GM10847 (cell line): ENCODE data around the gene IRX5.

Experiments used
- POLR2A ChIP-seq: IDR thresholded peaks from 2 replicates; pipeline ENCODE4 v1.6.1; 2011; ENCODE audit not compliant: insufficient read length; ENCODE audit errors: extremely low read depth

Gene IRX5

DNA sequence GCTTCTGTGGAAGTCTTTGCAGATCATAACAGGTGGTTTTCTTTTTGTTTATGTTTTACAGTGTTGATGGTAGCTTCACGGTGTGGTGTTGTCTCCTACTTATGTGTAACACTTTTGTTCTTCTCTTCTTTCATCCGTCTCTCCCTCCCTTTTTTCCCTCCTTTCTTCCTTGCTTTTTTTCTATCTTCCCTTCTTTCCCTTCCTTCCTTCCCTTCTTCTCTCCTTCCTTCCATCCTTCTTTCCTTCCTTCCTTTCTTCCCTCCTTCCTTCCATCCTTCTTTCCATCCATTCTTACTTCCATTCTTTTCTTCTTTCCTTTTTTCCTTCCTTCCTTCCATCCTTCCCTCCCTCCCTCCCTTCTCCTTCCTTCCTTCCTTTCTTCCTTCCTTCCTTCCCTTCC, 31.4 kb downstream of the IRX5 start:
- no peak for TF ChIP-seq POLR2A

DNA sequence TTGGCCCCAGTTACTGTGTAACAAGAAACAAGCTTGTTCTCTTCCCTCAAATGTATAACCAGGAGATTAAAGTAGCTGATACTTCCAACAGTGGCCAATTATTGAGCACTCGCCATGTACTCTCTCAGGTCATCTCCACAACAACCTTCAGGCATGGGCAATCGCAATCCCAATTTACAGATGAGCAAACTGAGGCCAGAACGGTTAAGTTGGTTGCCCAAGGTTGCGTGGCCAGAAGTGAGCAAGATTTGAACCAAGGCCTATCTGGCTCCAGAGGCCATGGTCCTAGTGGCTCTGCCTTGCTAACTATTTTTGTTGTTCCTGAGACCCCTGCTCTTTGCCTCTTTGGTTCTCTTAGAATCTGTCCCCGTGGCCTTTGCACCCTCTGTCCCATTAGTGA, 33.6 kb downstream of the IRX5 start:
- TF ChIP-seq POLR2A: no peak

DNA sequence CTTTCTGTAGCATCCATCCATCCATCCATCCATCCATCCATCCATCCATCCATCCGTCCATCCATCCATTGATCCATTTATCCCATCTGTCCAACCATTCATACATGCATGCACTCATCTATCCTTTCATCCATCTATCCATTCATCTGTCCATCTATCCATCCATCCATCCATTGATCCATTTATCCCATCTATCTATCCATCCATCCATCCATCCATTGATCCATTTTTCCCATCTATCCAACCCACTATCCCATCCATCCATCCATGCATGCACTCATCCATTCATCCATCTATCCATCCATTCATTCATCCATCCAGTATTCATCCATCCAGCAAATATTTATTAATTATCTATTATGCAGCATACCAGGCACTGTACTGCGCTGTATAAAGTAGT, 34.8 kb downstream of the IRX5 start:
- TF ChIP-seq POLR2A: no peak

DNA sequence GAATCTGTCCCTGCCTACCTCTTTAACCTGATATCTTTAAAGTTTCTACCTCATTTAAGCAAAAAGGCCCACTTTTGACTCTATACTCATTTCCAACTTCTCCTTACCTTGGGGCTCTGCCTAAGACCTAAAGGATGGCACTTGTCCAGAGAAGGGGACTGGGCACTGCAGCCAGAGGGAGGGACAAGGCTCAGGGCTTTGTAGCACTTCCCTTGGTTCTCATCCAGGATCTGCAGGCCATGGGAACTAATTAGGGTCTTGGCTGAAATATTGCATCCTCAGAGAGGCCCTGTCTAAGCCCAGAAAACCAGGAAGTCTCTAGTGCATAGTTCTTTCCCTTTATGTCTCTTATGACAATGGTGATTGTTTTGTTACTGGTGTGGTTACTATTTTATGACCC, 37.3 kb downstream of the IRX5 start:
- no peak for TF ChIP-seq POLR2A

DNA sequence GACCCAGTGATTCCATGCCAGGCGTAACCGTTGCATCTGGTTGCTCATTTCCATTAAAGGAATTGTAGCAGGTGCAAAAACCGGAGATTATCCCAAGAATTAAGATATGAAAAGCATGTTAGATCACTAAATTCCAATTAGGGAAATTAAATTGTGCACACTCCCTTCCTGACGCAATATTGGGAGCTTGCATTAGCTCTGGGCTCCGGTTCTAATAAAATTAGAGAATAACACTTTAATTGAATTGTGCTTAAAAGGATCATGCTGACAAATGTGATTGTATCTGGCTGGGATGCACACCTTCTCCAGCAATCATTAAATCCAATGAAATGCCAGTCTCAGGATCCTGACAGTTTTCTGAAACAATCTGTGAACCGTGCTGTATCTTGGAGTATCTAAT, 38.1 kb downstream of the IRX5 start:
- no peak for TF ChIP-seq POLR2A

DNA sequence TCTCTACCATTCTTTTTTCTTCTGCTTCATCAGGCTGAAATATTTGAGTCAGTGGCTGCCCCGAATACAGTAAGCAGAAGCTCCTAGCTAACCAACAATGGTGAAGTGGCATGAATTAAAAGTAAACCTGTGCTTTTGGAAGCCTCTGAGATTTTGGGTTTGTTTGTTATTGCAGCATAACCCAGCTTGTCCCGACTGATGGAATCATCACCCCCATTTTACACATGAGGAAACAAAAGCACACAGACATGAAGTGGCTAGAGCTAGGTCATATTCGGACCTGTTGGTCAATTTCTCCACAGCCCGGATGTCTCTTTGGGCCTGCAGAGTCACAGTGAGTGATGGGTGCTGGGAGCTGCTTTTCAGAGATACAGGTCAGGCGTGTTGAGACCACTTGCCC, 39.4 kb downstream of the IRX5 start:
- no peak for TF ChIP-seq POLR2A

DNA sequence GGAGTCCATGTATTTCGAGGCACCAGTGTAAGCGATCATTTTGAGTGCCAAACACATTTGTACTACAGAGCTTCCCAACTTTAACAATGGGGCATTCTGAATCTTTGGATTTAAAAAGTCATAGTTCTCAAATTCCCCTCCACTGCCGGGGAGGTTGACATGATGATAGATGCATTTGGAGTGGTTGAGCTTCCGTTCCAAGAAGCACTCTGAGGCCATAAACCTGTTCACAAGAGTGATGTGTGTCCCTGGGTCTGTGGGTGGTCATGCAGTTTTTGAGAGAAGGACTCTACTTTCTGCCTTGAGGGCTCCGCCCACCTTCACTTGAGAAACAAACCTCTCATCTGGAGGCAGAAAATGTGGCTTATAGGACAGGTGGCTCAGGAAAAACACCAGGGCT, 43.7 kb downstream of the IRX5 start:
- TF ChIP-seq POLR2A: no peak

DNA sequence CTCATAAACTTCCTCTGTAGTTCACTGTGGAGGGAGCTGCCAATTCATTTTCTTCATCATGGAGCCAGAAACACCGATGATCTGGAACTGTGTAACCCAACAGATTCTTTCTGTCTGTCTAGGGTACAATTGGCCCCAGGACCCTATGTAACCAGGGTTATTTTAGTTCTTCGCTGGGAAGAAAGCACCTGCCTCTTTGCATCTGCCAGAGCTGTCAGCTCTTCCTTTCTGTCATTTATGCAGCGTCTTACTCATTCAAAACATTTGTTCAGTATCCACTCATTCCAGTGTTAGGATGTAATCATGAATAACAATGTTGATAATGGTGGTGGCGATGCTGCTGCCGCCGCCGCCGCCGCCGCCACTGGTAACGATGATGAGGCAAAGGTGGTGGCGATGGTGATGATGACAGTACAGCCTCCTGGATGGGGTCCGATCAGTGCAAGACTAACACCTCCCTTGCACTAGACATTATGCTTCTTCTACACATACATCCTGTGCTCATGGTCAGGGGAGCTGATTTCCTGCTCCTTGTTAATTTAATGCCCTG, 46.1 kb downstream of the IRX5 start:
- TF ChIP-seq POLR2A: no peak

DNA sequence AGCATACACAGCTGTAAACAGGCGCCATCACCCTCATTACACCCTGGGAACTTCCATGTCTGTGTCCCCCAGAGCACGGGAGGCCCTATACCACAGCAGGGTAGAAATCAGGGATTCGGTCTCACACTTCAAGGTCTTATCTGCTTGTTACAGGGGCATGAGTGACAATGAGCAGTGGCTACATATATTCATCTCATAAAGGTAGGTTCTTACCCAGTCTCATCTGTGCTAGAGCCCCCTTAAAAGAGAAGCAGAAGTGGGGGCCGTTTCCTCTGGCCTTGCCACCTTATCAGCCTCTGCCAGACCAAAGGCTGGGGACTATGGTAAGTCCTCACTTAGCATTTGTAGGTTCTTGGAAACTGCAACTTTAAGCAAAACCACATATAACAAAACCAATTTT, 46.5 kb downstream of the IRX5 start:
- TF ChIP-seq POLR2A: no peak

DNA sequence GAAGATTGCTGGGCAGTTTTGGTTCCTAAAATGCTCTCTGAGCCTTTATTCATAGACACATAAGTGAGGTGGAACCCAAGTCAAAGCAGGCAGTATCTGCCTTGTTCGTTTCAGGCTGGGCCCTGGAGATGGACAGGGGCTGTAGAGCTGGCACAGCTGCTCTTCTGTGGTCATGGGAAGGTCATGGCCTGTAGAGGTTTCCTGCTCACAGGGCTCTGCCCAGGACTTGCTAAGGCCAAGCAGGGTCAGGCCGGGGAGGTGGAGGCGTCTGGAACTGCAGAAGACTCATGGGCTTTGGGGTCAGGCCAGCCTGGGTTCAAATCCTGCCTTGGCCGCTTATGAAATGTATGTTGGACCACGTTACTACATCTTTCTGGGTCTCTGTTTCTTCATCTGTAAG, 50.2 kb downstream of the IRX5 start:
- no peak for TF ChIP-seq POLR2A
